Measurements from ENCODE around the gene FNDC3A. TPM values are rescaled to one million over a fixed set of nuclear protein-coding genes. Genes with fewer than 3 reads are reported as not detected.

Gene FNDC3A
- total and polyA plus RNA-seq, 9 of the 15 experiments (the other 6 are each of a cell fraction or from before 2014, with no cell fraction given), result 4.1 to 22.0 (median 13.5) TPM

DNA sequence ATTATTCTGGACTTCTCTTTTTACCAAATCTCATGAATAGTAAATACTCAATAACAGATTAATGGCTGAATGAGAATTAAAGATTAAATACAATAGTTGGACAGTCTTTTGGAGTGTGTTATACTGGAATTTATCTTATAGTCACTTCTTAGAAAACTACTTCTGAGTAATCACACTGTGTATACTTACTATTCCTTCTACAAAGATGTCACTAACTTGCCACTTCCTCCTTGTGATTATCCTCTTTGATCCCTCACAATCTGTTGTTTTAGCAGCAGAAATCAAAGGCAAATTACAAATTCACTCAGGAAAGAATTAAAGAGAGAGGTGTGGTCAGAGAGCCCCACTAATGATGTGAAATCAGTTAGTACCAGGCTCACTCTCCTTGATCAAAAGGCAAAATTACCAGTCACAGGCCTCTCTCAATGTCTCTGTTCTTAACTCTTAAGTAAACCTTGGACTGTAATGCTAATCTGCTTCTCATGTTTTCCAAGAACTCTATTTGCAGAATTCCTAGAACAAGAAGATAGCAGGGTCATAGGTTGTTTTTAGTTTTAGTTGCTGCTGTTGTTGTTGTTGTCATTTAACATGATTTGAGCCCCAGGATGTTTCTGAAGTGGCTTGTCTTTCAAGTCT is 37.3 kb upstream of the FNDC3A start (continued):
- TF ChIP-seq BACH1 (tag; IDR thresholded peaks at IDR 0.05) (0 out of 2 replicates have a peak, but pooled peaks have one; percentile 39), CEBPB (tag; IDR thresholded peaks at IDR 0.05) (no peak), KLF1 (tag; IDR thresholded peaks at IDR 0.05) (no peak), SMAD4 (CRISPR knock-in tag; conservative IDR thresholded peaks at IDR 0.05) (0 out of 2 replicates have a peak, but pooled peaks have one; percentile 11), CCAR2 (IDR thresholded peaks at IDR 0.05; ENCODE audit: low read depth, low read length) (no peak), KLF16 (IDR thresholded peaks at IDR 0.05) (no peak), STAT5A (IDR thresholded peaks at IDR 0.05; ENCODE audit: borderline replicate concordance, low read length) (peak; percentile 66), LEF1 (IDR thresholded peaks at IDR 0.05) (peak; percentile 75; the same call in 1 of the 2 replicates), ZNF133 (CRISPR knock-in tag; IDR thresholded peaks at IDR 0.05) (no peak)
- TF ChIP-seq, protein P1, sequence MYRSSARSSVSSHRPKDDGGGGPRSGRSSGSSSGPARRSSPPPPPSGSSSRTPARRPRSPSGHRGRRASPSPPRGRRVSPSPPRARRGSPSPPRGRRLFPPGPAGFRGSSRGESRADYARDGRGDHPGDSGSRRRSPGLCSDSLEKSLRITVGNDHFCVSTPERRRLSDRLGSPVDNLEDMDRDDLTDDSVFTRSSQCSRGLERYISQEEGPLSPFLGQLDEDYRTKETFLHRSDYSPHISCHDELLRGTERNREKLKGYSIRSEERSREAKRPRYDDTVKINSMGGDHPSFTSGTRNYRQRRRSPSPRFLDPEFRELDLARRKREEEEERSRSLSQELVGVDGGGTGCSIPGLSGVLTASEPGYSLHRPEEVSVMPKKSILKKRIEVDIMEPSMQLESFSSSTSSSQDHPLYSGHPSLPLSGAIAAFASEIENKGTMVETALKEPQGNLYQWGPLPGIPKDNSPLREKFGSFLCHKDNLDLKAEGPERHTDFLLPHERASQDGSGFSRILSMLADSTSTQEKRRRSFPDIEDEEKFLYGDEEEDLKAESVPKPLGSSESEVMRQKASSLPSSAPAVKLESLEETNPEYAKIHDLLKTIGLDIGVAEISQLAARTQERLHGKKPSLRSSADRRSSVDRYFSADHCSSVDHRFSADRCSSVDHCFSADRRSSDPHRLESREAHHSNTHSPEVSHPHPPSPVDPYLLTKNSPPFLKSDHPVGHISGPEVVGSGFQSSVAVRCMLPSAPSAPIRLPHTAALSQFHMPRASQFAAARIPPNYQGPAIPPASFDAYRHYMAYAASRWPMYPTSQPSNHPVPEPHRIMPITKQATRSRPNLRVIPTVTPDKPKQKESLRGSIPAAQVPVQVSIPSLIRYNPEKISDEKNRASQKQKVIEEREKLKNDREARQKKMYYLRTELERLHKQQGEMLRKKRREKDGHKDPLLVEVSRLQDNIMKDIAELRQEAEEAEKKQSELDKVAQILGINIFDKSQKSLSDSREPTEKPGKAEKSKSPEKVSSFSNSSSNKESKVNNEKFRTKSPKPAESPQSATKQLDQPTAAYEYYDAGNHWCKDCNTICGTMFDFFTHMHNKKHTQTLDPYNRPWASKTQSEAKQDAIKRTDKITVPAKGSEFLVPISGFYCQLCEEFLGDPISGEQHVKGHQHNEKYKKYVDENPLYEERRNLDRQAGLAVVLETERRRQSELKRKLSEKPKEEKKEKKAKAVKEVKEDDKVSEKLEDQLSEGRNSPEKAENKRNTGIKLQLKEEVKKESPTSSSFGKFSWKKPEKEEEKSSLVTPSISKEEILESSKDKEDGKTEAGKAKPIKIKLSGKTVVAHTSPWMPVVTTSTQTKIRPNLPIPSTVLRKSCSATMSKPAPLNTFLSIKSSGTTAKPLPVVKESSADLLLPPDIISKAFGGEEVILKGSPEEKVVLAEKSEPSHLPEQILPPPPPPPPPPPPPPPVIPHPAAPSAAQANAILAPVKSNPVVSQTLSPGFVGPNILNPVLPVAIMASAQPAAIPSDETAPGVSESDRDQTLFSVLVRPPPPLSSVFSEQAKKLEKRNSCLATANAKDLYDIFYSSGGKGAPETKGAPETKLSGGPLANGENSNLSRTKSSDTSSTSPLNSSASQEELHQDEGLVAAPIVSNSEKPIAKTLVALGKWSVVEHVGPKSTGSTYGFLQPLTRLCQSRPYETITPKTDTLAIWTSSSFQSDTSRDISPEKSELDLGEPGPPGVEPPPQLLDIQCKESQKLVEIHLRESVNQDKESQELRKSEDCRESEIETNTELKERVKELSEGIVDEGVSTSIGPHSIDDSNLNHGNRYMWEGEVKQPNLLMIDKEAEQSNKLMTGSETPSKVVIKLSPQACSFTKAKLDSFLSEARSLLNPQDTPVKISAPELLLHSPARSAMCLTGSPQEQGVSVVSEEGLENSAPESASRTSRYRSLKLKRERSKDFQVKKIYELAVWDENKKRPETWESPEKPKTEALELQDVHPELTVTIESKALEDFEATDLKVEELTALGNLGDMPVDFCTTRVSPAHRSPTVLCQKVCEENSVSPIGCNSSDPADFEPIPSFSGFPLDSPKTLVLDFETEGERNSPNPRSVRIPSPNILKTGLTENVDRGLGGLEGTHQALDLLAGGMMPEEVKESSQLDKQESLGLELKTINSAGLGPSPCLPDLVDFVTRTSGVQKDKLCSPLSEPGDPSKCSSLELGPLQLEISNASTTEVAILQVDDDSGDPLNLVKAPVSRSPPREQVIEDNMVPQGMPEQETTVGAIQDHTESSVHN (IDR thresholded peaks at IDR 0.05; ENCODE audit: borderline replicate concordance in 1 of 2, low read depth in 1 of 2), result no peak
- TF ChIP-seq, protein P2, sequence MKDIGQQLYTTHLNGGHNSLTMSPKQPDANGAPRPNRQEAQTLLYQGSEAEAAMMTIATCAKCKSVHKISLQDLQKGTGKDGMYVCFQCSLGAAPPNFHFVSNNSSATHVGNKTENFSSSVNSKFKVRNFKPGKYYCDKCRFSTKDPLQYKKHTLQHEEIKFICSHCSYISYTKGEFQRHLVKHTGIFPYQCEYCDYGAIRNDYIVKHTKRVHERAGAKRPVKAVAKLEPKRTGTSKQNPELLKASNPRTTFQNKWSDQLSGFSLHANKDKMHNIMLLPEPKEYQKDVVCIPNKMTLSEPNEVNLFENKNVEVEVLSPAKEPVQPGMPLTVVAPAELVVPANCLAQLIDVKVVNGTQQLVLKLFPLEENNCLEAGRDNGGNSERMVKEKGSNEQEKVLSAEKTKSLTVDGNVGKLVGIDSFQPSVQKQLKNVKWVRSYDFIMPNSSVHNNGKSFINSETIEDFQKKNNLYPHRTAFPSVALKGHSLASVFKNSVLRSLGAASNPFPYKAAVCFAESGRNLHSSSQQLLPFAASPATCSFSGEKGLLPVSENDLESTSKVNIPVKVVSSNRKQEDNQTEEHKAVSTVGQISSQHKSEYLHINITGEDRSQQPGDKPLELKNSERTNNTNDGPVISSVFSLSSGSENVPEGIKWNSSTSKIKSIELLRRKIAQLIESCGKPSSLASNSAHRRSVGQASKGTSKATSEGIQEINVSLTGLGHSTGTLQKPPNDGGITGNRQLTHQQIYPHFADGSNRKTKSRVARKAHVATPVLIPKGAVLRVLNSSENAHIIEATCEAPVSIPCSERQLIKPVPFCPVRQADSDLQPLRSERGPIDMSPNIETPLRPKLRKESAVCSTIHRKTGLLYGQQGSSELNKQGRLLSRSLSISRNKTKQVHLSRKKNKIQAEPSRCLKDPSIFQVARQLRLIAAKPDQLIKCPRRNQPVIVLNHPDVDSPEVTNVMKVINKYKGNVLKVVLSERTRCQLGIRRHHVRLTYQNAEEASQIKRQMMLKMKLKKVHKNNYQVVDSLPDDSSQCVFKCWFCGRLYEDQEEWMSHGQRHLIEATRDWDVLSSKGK (CRISPR knock-in tag; IDR thresholded peaks at IDR 0.05), result no peak
- TF ChIP-seq, protein P3, sequence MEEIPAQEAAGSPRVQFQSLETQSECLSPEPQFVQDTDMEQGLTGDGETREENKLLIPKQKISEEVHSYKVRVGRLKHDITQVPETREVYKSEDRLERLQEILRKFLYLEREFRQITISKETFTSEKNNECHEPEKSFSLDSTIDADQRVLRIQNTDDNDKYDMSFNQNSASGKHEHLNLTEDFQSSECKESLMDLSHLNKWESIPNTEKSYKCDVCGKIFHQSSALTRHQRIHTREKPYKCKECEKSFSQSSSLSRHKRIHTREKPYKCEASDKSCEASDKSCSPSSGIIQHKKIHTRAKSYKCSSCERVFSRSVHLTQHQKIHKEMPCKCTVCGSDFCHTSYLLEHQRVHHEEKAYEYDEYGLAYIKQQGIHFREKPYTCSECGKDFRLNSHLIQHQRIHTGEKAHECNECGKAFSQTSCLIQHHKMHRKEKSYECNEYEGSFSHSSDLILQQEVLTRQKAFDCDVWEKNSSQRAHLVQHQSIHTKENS (CRISPR knock-in tag; IDR thresholded peaks at IDR 0.05), result no peak
- TF ChIP-seq, protein P4, sequence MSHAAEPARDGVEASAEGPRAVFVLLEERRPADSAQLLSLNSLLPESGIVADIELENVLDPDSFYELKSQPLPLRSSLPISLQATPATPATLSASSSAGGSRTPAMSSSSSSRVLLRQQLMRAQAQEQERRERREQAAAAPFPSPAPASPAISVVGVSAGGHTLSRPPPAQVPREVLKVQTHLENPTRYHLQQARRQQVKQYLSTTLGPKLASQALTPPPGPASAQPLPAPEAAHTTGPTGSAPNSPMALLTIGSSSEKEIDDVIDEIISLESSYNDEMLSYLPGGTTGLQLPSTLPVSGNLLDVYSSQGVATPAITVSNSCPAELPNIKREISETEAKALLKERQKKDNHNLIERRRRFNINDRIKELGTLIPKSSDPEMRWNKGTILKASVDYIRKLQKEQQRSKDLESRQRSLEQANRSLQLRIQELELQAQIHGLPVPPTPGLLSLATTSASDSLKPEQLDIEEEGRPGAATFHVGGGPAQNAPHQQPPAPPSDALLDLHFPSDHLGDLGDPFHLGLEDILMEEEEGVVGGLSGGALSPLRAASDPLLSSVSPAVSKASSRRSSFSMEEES (CRISPR knock-in tag; IDR thresholded peaks at IDR 0.05), result no peak
